NCI-H1436 (cell line): ENCODE results near the gene NKAPL.

Experiments used
- DNase-seq: peaks from one replicate; lab custom pipeline; 2025; lab: John Stamatoyannopoulos, UW

The NKAPL gene

GRCh38 chr6:28258877-28259777 is at the start of gene NKAPL:
TSS of gene NKAPL (plus strand) at chr6:28259297. CDS start at chr6:28259372, 75 bp downstream.
- DNase-seq: no peak

- no peak for DNase-seq
Observed at GRCh38 chr6:28209753-28210535, 49.2 kb upstream of the NKAPL start.

DNA sequence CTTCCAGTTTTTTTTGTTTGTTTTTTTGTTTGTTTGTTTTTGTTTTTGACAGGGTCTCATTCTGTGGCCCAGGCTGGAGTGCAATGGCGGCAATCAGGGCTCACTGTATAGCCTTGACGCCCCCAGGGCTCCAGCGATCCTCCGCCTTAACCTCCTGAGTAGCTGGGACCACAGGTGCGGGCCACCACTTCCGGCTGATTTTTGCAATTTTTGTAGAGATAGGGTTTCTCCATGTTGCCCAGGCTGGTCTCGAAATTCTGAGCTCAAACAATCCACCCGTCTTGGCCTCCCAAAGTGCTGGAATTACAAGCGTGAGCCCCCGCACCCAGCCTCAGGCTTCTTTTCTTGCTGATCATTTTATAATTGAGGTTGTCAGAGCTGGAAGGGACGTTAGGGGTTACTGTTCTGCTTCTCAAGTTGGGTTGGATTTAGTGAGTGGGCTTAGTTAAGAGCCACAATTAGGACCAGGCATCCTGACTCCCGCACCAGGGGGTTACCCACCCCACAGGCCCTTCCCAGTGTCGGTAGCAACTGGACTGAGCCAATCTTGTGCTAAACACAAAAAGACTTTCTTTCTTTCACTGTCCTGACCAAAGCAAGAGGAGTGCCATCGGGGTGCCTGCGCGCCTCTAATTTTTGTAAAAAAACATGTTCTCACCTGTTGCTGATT is 47.1 kb upstream of the NKAPL start:
- no peak for DNase-seq

GRCh38 chr6:28212510-28213212 is 46.4 kb upstream of the NKAPL start:
- DNase-seq: peak; percentile 61

DNA sequence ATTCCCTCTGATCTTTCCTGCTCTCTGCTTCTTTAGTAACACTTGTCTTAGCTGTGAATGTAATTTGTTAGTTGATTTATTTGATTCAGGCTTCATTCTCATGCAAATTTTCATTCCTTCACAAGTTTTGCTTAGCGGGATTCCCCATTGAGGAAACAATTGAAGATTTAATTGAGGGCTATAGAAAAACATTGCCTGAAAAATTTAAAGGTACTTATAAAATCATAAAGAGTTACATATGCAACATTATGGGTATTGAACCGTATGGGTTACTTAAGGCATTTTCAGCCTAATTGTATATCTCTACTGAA is 45.9 kb upstream of the NKAPL start:
- no peak for DNase-seq

- no peak for DNase-seq
Observed at GRCh38 chr6:28215425-28215824, 43.7 kb upstream of the NKAPL start.

GRCh38 chr6:28217890-28218289 is 41.2 kb upstream of the NKAPL start:
- DNase-seq: no peak

DNA sequence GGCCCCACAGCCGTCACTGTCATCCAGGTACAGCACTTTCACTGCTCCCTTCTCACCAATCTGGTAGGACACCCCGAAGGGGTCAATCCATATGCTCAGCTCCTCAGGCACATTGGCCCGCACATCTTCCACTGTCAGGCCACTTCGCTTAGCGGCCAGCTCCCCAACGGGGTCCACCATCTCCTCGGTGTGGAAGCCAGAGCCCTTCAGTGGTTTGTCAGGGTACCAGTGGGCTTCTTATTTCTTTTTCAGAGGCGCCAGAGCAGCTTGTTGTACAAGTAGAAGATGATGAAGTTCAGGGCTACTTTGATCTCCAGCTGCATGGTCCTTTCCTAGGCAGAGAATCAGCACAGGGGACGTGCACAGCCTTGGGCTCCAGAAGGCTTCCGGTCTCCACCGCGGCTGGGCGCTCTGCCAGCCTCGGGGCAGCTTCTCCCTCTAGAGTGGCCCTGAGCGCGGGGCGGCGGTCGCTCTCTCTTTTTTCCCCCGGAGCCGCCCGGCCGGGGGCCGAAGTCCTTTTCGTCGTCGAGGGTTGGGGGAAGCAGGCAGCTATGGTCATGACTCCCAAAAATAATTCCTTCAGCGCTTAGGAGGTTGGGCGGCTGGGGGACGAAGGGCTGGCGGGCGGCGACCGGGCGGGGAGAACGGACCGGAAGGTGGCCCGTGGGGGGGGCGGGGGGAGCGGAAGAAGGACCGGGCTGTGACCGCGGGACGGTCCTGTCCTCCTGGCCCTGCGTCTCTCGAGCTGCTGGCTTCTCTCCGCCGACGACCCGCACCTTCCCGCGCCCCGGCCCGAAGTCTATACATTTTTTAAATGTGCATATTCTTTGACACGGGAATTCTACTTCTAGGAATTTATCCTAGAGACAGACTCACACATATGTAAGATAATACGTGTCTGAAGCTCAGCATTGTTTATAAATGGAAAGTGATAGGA is 40.5 kb upstream of the NKAPL start:
- DNase-seq: peak; percentile 46

GRCh38 chr6:28220257-28221133 is 38.6 kb upstream of the NKAPL start:
- no peak for DNase-seq

GRCh38 chr6:28224131-28225055 is 34.7 kb upstream of the NKAPL start:
- DNase-seq: no peak

DNA sequence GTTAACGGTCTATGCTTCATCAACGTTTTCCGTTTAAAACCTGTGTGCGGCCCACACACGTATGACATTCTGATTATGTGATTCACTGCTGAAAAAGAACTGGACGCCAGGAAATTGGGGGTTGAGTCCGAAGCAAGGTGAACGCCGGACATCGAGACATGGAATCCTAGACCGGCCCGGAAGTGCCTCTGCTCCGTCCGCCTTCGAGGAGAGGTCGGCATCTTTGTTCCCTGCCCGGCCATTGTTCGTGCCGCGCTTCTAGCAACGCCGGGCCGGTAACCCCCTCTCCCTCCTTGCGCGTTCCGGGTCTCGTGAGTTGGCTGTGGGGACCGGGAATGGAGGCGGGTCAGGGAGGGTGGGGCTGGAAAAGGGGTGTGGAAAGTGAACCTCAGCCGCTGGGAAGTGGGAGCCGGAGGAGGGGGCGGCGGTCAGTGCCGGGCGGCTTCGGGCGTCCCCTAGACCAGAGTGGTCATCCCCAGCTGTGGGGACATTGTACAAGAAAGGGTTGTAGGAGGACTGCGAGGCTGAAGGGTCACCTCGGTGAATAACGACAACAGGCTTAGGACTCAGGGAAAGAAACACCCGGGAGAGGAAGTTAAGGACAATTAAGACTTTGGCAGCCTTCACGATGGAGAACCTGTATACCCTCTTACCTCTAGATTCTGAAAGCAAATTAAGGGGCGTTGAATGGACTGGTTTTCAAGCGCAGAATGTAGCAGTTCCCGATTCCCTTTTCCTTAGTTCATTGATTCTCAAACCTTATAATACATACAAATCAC is 33.9 kb upstream of the NKAPL start, which contains the start of gene ZSCAN9:
TSS of gene ZSCAN9 (plus strand) at position 220 of the 779 bp plus-strand sequence. CDS start 1,810 bp downstream, outside the sequence.
- peak; percentile 70 for DNase-seq

DNA sequence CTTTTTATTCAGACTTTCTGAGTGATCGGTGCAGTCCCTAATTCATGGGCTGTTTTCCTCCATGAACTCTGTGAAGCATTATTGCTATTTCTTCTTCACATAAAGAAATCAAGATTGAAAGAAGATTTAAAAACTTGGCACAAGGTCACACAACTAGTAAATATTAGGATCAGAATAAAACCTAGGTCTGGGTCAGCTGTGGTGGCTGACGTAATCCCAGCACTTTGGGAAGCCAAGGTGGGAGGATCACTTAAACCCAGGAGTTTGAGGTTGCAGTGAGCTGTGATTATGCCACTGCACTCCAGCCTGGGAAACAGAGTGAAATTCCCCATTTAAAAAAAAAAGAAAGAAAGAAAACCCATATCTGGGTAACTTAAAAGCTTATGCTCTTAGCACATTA is 32.6 kb upstream of the NKAPL start:
- no peak for DNase-seq

DNA sequence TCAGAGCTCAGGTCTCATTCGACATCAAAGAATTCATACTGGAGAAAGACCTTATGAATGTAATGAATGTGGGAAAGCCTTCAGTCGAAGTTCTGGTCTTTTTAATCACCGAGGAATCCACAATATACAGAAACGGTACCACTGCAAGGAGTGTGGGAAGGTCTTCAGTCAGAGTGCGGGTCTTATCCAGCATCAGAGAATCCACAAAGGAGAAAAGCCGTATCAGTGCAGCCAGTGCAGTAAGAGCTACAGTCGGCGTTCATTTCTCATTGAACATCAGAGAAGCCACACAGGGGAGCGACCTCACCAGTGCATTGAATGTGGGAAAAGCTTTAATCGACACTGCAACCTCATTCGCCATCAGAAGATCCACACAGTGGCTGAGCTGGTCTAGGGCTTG is 26.3 kb upstream of the NKAPL start:
- DNase-seq: no peak

DNA sequence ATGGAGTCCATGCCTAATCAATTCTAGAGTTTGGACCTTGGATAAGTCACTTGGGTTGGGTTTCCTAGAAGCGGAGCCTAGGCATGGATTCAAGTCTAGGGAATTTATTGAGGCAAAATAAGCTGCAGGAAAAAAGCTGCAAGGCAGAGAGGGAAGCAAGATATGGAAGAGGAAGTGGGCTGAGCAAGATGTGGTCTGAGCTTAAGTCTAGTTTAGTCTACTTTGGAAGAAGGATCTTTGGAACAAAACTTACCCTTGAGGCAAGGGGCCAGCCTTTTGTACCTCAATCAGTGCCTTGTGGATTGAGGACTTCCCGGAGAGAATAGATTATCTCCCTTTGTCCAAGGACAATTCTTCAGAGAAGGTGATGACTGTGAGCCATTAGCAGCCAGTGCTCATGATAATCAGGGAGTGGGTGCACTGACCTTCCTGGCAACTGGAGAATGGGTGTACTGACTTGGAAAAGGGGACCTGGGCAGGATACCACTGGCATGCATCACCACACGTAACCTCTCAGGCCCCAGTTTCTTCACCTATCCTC is 23.1 kb upstream of the NKAPL start:
- no peak for DNase-seq

DNA sequence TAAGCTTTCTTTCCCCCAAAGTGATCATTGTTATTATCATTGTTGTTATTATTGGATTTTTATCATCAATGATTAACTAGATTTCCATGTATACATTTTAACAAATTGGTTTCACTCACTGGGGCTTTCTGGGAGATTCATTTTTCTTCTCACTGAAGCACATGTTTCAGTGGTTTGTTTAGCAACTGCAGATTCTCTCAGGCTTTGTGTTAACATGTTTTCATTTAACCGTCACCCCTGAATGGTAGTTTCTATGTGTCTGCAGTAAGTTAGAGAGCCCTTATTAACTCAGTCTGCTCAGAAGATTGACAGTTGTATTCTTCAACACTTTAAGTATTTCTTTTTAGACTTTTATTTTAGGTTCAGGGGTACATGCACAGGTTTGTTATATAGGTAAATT is 19.5 kb upstream of the NKAPL start:
- no peak for DNase-seq

- DNase-seq: no peak
Observed at GRCh38 chr6:28240471-28240870, 18.6 kb upstream of the NKAPL start.

DNA sequence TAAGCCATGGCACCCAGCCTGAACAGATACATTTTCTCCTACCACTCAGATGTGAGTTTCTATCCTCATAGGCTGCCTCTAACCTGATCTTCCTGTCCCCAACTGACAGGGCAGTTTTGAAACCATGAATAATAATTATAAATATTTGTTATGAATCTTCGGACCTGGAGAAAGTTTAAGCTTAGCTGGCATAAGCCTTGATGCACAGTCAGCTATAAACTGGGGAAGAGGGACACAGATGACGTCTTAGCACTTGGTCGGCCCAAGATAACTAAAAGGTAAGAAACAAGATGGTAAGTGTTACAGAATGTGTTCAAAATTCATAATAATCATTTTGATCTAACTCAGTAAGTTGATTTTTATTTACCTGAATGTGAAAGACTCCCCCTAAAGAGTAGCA is 15.2 kb upstream of the NKAPL start:
- no peak for DNase-seq
